Adipocyte (in vitro differentiated cells): Measurements from ENCODE around the gene PDXK.
A peak's percentile ranks its signal among the peaks of the same experiment; 100 is the strongest.
"Not testable (repeated sequence)": the region's sequence is repeated elsewhere in the genome, so short reads cannot be mapped to it uniquely, and the experiment has no call there.

Experiments
- DNase-seq: peaks from one replicate; pipeline ENCODE4 v3.0.0-alpha.2; 2015; ENCODE audit warnings: low read depth
- H3K27me3 ChIP-seq: replicated peaks from 2 replicates; pipeline ENCODE4 v1.7.0; 2013; ENCODE audit warnings: mild to moderate bottlenecking, low read length, moderate library complexity; ENCODE audit not compliant: control insufficient read depth, insufficient read depth
- H3K36me3 ChIP-seq: 2 replicates; pipeline ENCODE4 v1.7.0; 2013; ENCODE audit warnings: low read length, mild to moderate bottlenecking, moderate library complexity; ENCODE audit not compliant: control insufficient read depth, insufficient read depth, severe bottlenecking
- H3K4me1 ChIP-seq: 2 replicates; pipeline ENCODE4 v1.7.0; 2013; ENCODE audit warnings: mild to moderate bottlenecking, low read length, moderate library complexity; ENCODE audit not compliant: control insufficient read depth, insufficient read depth
- H3K4me3 ChIP-seq: 2 replicates; pipeline ENCODE4 v1.7.0; 2013; ENCODE audit warnings: mild to moderate bottlenecking, low read length, moderate library complexity
- H3K9ac ChIP-seq: 2 replicates; pipeline ENCODE4 v1.7.0; 2013; ENCODE audit warnings: mild to moderate bottlenecking, low read length, moderate library complexity
- H3K9me3 ChIP-seq: 2 replicates; pipeline ENCODE4 v1.7.0; 2013; ENCODE audit warnings: mild to moderate bottlenecking, low read length, moderate library complexity; ENCODE audit not compliant: control insufficient read depth

PDXK gene

GRCh38 chr21:43699933-43700599 lies 18.9 kb upstream of the PDXK start:
- Histone ChIP-seq H3K27me3 (no peaks in the 10 kb centered on the region), H3K4me1 (peaks cover 24% of the 10 kb centered on the region), H3K4me3 (no peak overlapping the region), H3K9ac (no peak overlapping the region), H3K9me3 (peaks cover 3% of the 10 kb centered on the region), H3K36me3 (peaks cover 20% of the 10 kb centered on the region)
- DNase-seq, result no peak

GRCh38 chr21:43701936-43702784 lies 16.8 kb upstream of the PDXK start:
- no peaks in the 10 kb centered on the region for H3K36me3 ChIP-seq
- H3K9ac ChIP-seq, result peak overlapping the region; percentile 68
- H3K4me1 ChIP-seq, result peaks cover 24% of the 10 kb centered on the region
- peak overlapping the region; percentile 31 for H3K4me3 ChIP-seq
- no peaks in the 10 kb centered on the region for H3K27me3 ChIP-seq
- H3K9me3 ChIP-seq, result peaks cover 3% of the 10 kb centered on the region
- no peak for DNase-seq

- no peaks in the 10 kb centered on the region for H3K27me3 ChIP-seq
- peaks cover 3% of the 10 kb centered on the region for H3K9me3 ChIP-seq
- peak overlapping the region; percentile 68 for H3K9ac ChIP-seq
- peak overlapping the region; percentile 31 for H3K4me3 ChIP-seq
- peaks cover 21% of the 10 kb centered on the region for H3K4me1 ChIP-seq
- peak; percentile 24 for DNase-seq
- H3K36me3 ChIP-seq, result no peaks in the 10 kb centered on the region
These were observed 16.2 kb upstream of the PDXK start for GRCh38 chr21:43702785-43703034.

GRCh38 chr21:43703035-43703880 lies 15.7 kb upstream of the PDXK start:
- peak overlapping the region; percentile 31 for H3K4me3 ChIP-seq

GRCh38 chr21:43707462-43707861 lies 11.5 kb upstream of the PDXK start:
- no peak for DNase-seq
- H3K4me3 ChIP-seq, result no peak overlapping the region
- H3K27me3 ChIP-seq, result no peaks in the 10 kb centered on the region
- H3K9me3 ChIP-seq, result no peaks in the 10 kb centered on the region
- H3K36me3 ChIP-seq, result no peaks in the 10 kb centered on the region
- H3K9ac ChIP-seq, result no peak overlapping the region
- peaks cover 26% of the 10 kb centered on the region for H3K4me1 ChIP-seq

More at GRCh38 chr21:43703035-43703880, 15.7 kb upstream of the PDXK start:
- no peaks in the 10 kb centered on the region for H3K36me3 ChIP-seq
- H3K9ac ChIP-seq, result peak overlapping the region; percentile 68
- DNase-seq, result peak; percentile 93
- no peaks in the 10 kb centered on the region for H3K27me3 ChIP-seq
- H3K4me1 ChIP-seq, result peaks cover 21% of the 10 kb centered on the region
- no peaks in the 10 kb centered on the region for H3K9me3 ChIP-seq

GRCh38 chr21:43708745-43709381 lies 10.1 kb upstream of the PDXK start:
- Histone ChIP-seq H3K9ac (no peak overlapping the region), H3K4me1 (peaks cover 18% of the 10 kb centered on the region), H3K9me3 (no peaks in the 10 kb centered on the region), H3K4me3 (no peak overlapping the region), H3K27me3 (no peaks in the 10 kb centered on the region), H3K36me3 (no peaks in the 10 kb centered on the region)
- no peak for DNase-seq

- H3K9ac ChIP-seq, result peak overlapping the region; percentile 59
- no peaks in the 10 kb centered on the region for H3K9me3 ChIP-seq
- H3K4me3 ChIP-seq, result peak overlapping the region; percentile 48
- H3K36me3 ChIP-seq, result no peaks in the 10 kb centered on the region
- H3K4me1 ChIP-seq, result peaks cover 16% of the 10 kb centered on the region
- H3K27me3 ChIP-seq, result no peaks in the 10 kb centered on the region
- peak; percentile 55 for DNase-seq
These were observed 6.5 kb upstream of the PDXK start for GRCh38 chr21:43712268-43712942.

- not testable (repeated sequence) for H3K27me3 ChIP-seq, H3K4me3 ChIP-seq, H3K9ac ChIP-seq, H3K36me3 ChIP-seq, H3K9me3 ChIP-seq, DNase-seq
- H3K4me1 ChIP-seq, result peaks cover 16% of the 10 kb centered on the region
These were observed 5.8 kb upstream of the PDXK start for GRCh38 chr21:43713123-43713522.

- no peak overlapping the region for H3K4me3 ChIP-seq
- peaks cover 32% of the 10 kb centered on the region for H3K4me1 ChIP-seq
- DNase-seq, result peak; percentile 25
- no peaks in the 10 kb centered on the region for H3K27me3 ChIP-seq
- no peak overlapping the region for H3K9ac ChIP-seq
- no peaks in the 10 kb centered on the region for H3K36me3 ChIP-seq
- H3K9me3 ChIP-seq, result no peaks in the 10 kb centered on the region
These were observed 2.4 kb upstream of the PDXK start for GRCh38 chr21:43716376-43717165.
